Skeletal muscle tissue (tissue), 4 donors: ENCODE results near the gene SLAIN2. TPM values are rescaled to one million over a fixed set of nuclear protein-coding genes. Genes with fewer than 3 reads are reported as not detected.

Experiments used
- H3K27ac ChIP-seq: one replicate; pipeline ENCODE4 v1.7.0; 2013; ENCODE audit warnings: mild to moderate bottlenecking, low read depth, low read length, inconsistent platforms
- H3K27me3 ChIP-seq, 3 donors: one replicate each; pipeline ENCODE4 v1.7.0; 2013; ENCODE audit warnings: low read length in 3 of 3; ENCODE audit not compliant: control insufficient read depth in 3 of 3, insufficient read depth in 3 of 3
- H3K36me3 ChIP-seq, 3 donors: one replicate each; pipeline ENCODE4 v1.7.0; 2013; ENCODE audit warnings: low read length in 3 of 3; ENCODE audit not compliant: control insufficient read depth in 3 of 3, insufficient read depth in 3 of 3
- H3K4me1 ChIP-seq, 3 donors: one replicate each; pipeline ENCODE4 v1.7.0; 2013; ENCODE audit warnings: low read length in 3 of 3, mild to moderate bottlenecking in 3 of 3; ENCODE audit not compliant: control insufficient read depth in 3 of 3, insufficient read depth in 3 of 3
- H3K4me3 ChIP-seq, 3 donors: one replicate each; pipeline ENCODE4 v1.7.0; 2013; ENCODE audit warnings: low read length in 3 of 3
- H3K9ac ChIP-seq, 3 donors: one replicate each; pipeline ENCODE4 v1.7.0; 2013; ENCODE audit warnings: low read length in 3 of 3, mild to moderate bottlenecking in 3 of 3, moderate library complexity in 2 of 3, low read depth in 1 of 3
- H3K9me3 ChIP-seq, 3 donors: one replicate each; pipeline ENCODE4 v1.7.0; 2013; ENCODE audit warnings: low read length in 3 of 3; ENCODE audit not compliant: control insufficient read depth in 3 of 3
- total RNA-seq: library from RNA; depleted of rRNA; stranded (reverse); fragments of >200 nt; gene quantifications from one replicate; pipeline ENCODE4 v1.2.3, GENCODE V29; 2014
- donor health status: Osteomylitis.

Gene SLAIN2
- total RNA-seq, 1 donor from 2014 or later = 53.8 TPM

DNA sequence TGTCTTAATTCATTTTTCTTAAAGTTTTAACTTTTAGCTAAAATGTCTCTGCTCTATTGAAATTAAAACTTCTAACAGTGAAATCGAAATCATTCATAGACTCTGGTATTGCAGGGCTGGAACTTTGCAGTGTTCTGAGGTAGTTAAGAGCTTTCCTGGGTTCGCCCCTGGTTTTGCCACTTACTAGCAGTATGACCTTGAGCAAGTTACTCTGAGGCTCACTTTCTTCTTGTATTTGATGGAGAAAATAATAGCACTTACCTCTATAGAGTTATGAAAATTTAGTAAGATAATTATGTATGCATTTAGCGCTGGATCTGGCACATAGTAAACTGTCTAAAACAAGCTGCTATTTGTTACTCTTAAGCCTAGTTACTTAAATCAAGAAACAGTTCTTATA lies 1.7 kb downstream of the SLAIN2 start:
- Histone ChIP-seq H3K9ac (peak overlapping the region; percentile 43 to 91 (median 89)), H3K4me3 (peak overlapping the region; percentile 87 to 94 (median 91)), H3K4me1 (peaks cover 7 to 43% (median 30%) of the 10 kb centered on the region in 3 donors), H3K27me3 (no peaks in the 10 kb centered on the region), H3K36me3 (no peaks in the 10 kb centered on the region), H3K9me3 (no peaks in the 10 kb centered on the region), H3K27ac (no peak overlapping the region)

DNA sequence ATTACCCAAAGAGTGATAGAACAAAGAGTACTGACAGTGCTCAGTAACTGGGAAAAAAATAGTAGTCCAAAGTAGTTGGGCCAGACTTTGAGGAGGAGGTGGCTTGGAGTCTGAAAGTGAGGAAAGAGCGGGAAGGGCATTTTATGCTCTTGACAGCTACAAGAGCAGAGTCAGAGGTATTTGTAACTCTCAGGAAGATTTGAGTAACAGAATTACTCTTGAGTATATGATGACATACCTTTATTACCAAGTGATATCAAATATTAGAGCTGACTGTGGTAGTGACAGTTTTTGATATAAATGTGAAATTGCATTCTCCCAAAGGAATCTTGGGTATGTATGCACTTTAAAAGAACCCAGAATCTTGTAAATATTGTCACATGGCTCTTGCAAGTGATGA lies 2.2 kb downstream of the SLAIN2 start:
- H3K9ac ChIP-seq = peak overlapping the region in 2 of 3 donors; percentile 13 to 91
- H3K4me1 ChIP-seq = peaks cover 7 to 40% (median 30%) of the 10 kb centered on the region in 3 donors
- peak overlapping the region in 2 of 3 donors; percentile 91 to 94 for H3K4me3 ChIP-seq
- H3K9me3 ChIP-seq = no peaks in the 10 kb centered on the region
- H3K27ac ChIP-seq = no peak overlapping the region
- no peaks in the 10 kb centered on the region for H3K27me3 ChIP-seq
- no peaks in the 10 kb centered on the region for H3K36me3 ChIP-seq

GRCh38 chr4:48345542-48345941 lies 4.2 kb downstream of the SLAIN2 start:
- Histone ChIP-seq H3K9ac (no peak overlapping the region), H3K4me1 (peaks cover 3 to 34% (median 33%) of the 10 kb centered on the region in 3 donors), H3K4me3 (no peak overlapping the region), H3K36me3 (no peaks in the 10 kb centered on the region), H3K27ac (no peak overlapping the region), H3K9me3 (no peaks in the 10 kb centered on the region), H3K27me3 (no peaks in the 10 kb centered on the region)

DNA sequence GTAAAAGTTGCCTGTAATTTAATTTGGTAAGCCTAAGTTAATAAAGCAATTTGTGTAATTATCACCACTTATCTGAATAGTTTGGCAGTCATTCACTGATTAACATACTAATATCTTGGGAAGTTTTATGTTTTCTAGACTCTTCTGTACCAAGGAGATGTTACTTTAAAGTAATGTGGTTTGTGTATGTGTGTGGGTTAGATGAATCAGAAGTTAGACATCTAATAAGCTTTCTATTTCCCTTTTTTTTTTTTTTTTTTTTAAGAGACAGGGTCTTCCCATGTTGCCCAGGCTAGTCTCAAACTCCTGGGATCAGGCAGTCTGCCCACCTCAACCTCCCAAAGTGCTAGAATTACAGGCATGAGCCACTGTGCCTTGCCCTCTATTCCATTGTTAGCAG lies 5.3 kb downstream of the SLAIN2 start:
- H3K4me1 ChIP-seq = peaks cover 3 to 36% (median 33%) of the 10 kb centered on the region in 3 donors
- H3K9me3 ChIP-seq = no peaks in the 10 kb centered on the region
- H3K36me3 ChIP-seq = no peaks in the 10 kb centered on the region
- no peak overlapping the region for H3K4me3 ChIP-seq
- no peak overlapping the region for H3K27ac ChIP-seq
- no peaks in the 10 kb centered on the region for H3K27me3 ChIP-seq
- H3K9ac ChIP-seq = no peak overlapping the region

DNA sequence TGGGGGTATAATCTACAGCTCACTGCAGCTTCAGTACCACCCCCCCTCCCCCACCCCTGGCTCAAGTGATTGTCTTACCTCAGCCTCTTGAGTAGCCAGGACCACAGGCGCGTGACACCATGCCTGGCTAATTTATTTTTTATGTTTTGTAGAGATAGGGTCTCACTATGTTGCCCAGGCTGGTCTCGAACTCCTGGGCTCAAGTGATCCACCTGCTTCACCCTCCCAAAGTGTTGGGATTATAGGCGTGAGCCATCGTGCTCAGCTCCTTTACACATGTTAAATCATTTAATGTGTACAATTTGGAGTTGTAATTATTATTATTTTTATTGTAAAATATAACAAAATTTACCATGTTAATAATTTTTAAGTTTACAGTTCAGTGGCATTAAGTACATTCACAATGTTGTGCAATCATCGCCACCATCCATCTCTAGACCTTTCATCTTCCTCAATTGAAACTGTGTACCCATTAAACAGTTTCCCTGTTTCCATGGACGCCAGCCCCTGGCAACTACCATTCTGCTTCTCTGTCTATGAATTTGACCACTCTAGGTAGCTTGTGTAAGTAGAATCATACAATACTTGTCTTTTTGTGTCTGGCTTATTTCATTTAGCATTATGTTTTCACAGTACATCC lies 6.1 kb downstream of the SLAIN2 start:
- Histone ChIP-seq H3K4me3 (no peak overlapping the region), H3K27me3 (no peaks in the 10 kb centered on the region), H3K4me1 (peaks cover under 1 to 31% (median 29%) of the 10 kb centered on the region in 3 donors), H3K36me3 (no peaks in the 10 kb centered on the region), H3K9ac (no peak overlapping the region), H3K27ac (no peak overlapping the region), H3K9me3 (no peaks in the 10 kb centered on the region)

DNA sequence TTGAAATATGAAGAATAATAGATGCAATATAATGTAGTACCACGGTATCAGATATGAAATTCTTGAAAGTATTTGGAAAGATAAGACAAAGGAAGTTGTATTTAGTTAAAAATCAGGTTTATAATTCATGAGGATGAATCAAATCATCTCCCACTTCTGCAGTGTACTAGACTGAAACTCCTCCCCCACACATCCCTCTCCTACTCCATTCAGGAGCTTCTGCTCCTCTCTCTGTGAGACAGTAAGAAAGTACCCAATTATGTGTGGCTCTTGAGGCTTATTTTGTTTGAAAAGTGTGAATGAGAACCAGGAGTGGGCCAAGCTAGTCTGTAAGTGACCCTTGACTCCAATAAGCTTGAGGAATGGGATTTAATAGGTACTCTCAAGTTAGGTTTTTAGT lies 9.5 kb downstream of the SLAIN2 start:
- Histone ChIP-seq H3K4me3 (no peak overlapping the region), H3K36me3 (no peaks in the 10 kb centered on the region), H3K27me3 (no peaks in the 10 kb centered on the region), H3K27ac (no peak overlapping the region), H3K9ac (no peak overlapping the region), H3K9me3 (no peaks in the 10 kb centered on the region), H3K4me1 (peaks cover 0 to 9% (median 7%) of the 10 kb centered on the region in 3 donors)

GRCh38 chr4:48352793-48353192 lies 11.5 kb downstream of the SLAIN2 start:
- Histone ChIP-seq H3K9me3 (no peaks in the 10 kb centered on the region), H3K9ac (no peak overlapping the region), H3K4me1 (peaks cover 0 to 2% (median 2%) of the 10 kb centered on the region in 3 donors), H3K36me3 (no peaks in the 10 kb centered on the region), H3K4me3 (no peak overlapping the region), H3K27me3 (no peaks in the 10 kb centered on the region), H3K27ac (no peak overlapping the region)

DNA sequence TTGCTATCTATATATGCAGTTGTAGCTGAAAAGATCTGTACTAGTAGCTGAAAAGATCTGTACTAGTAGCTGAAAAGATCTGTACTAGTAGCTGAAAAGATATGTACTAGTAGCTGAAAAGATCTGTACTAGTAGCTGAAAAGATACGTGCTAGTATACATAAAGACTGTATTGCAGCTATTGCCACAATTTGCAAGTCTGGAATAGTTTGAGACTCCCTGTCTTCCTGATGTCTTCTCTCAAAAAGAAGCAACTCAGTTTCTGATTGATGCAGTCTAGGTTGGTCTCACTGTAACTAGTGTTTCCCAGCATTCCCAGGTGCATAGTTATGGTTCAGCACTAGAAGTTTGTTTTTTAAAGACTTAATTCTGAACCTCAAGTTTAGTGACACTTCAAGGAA lies 15.0 kb downstream of the SLAIN2 start:
- no peak overlapping the region for H3K9ac ChIP-seq
- no peaks in the 10 kb centered on the region for H3K27me3 ChIP-seq
- H3K4me3 ChIP-seq = no peak overlapping the region
- H3K9me3 ChIP-seq = no peaks in the 10 kb centered on the region
- H3K36me3 ChIP-seq = no peaks in the 10 kb centered on the region
- peaks cover 3 to 8% (median 5%) of the 10 kb centered on the region in 3 donors for H3K4me1 ChIP-seq
- no peak overlapping the region for H3K27ac ChIP-seq

GRCh38 chr4:48360285-48361011 lies 19.1 kb downstream of the SLAIN2 start:
- no peak overlapping the region for H3K27ac ChIP-seq
- no peak overlapping the region for H3K4me3 ChIP-seq
- H3K36me3 ChIP-seq = no peaks in the 10 kb centered on the region
- H3K27me3 ChIP-seq = no peaks in the 10 kb centered on the region
- H3K9ac ChIP-seq = no peak overlapping the region
- H3K9me3 ChIP-seq = no peaks in the 10 kb centered on the region
- H3K4me1 ChIP-seq = peaks cover 3 to 8% (median 6%) of the 10 kb centered on the region in 3 donors

- no peak overlapping the region for H3K4me3 ChIP-seq
- H3K27me3 ChIP-seq = no peaks in the 10 kb centered on the region
- no peak overlapping the region for H3K27ac ChIP-seq
- H3K9me3 ChIP-seq = no peaks in the 10 kb centered on the region
- peaks cover 3 to 8% (median 6%) of the 10 kb centered on the region in 3 donors for H3K4me1 ChIP-seq
- H3K36me3 ChIP-seq = no peaks in the 10 kb centered on the region
- H3K9ac ChIP-seq = peak overlapping the region in 1 of 3 donors; percentile 1
Observed at GRCh38 chr4:48361012-48361400, 19.7 kb downstream of the SLAIN2 start.
